HG03571 (cell line): ENCODE measurements around the gene SLC27A6.
"Not testable (repeated sequence)": the region's sequence is repeated elsewhere in the genome, so short reads cannot be mapped to it uniquely, and the experiment has no call there.

Experiments
- ATAC-seq: cut with Tn5 transposase; IDR thresholded peaks from one replicate; pipeline ENCODE4 v1.9.1; 2021; ENCODE audit not compliant: unreplicated experiment

Gene SLC27A6

GRCh38 chr5:128965011-128965637 is at the start of gene SLC27A6:
SLC27A6 (plus strand) TSS chr5:128965488; CDS start chr5:128966138, 650 bp downstream.
- ATAC-seq: no peak

GRCh38 chr5:128919542-128919941 is 45.7 kb upstream of the SLC27A6 start:
- no peak for ATAC-seq

- ATAC-seq: no peak
Observed at GRCh38 chr5:128920345-128921215, 44.7 kb upstream of the SLC27A6 start.

GRCh38 chr5:128924299-128924698 is 41.0 kb upstream of the SLC27A6 start:
- ATAC-seq: no peak

- no peak for ATAC-seq
Observed at GRCh38 chr5:128925973-128926372, 39.3 kb upstream of the SLC27A6 start.

GRCh38 chr5:128927644-128928043 is 37.6 kb upstream of the SLC27A6 start:
- ATAC-seq: no peak

GRCh38 chr5:128932232-128932631 is 33.1 kb upstream of the SLC27A6 start:
- ATAC-seq: not testable (repeated sequence)

GRCh38 chr5:128943100-128943499 is 22.2 kb upstream of the SLC27A6 start:
- not testable (repeated sequence) for ATAC-seq

- no peak for ATAC-seq
Observed at GRCh38 chr5:128949847-128950546, 15.3 kb upstream of the SLC27A6 start.

- ATAC-seq: not testable (repeated sequence)
Observed at GRCh38 chr5:128951301-128951700, 14.0 kb upstream of the SLC27A6 start.

- no peak for ATAC-seq
Observed at GRCh38 chr5:128956164-128956563, 9.1 kb upstream of the SLC27A6 start.

GRCh38 chr5:128962211-128962610 is 3.1 kb upstream of the SLC27A6 start:
- ATAC-seq: no peak

- ATAC-seq: no peak
Observed at GRCh38 chr5:128965638-128966302, 482 bp downstream of the SLC27A6 start.

- no peak for ATAC-seq
Observed at GRCh38 chr5:128966375-128966774, 1.1 kb downstream of the SLC27A6 start.

- ATAC-seq: no peak
Observed at GRCh38 chr5:128966846-128967245, 1.6 kb downstream of the SLC27A6 start.

- no peak for ATAC-seq
Observed at GRCh38 chr5:128973244-128973643, 8.0 kb downstream of the SLC27A6 start.

GRCh38 chr5:128974567-128974966 is 9.3 kb downstream of the SLC27A6 start:
- ATAC-seq: no peak

- ATAC-seq: no peak
Observed at GRCh38 chr5:128979761-128980160, 14.5 kb downstream of the SLC27A6 start.

GRCh38 chr5:128980917-128981316 is 15.6 kb downstream of the SLC27A6 start:
- no peak for ATAC-seq

GRCh38 chr5:128984480-128984879 is 19.2 kb downstream of the SLC27A6 start:
- no peak for ATAC-seq

- ATAC-seq: no peak
Observed at GRCh38 chr5:128988476-128988875, 23.2 kb downstream of the SLC27A6 start.
